SU-DHL-6 (cell line): ENCODE measurements around the gene MICAL3.
"Not testable (repeated sequence)": the region's sequence is repeated elsewhere in the genome, so short reads cannot be mapped to it uniquely, and the experiment has no call there.

Source experiments
- H2AFZ ChIP-seq: fragments of 200-600 bp; sonication (generic); 2 replicates; pipeline ENCODE4 v1.6.1; 2014; ENCODE audit warnings: low read depth, mild to moderate bottlenecking, moderate library complexity, mixed read lengths, antibody characterized with exemption, low read length; ENCODE audit not compliant: severe bottlenecking
- H3F3A ChIP-seq: fragments of 200-600 bp; shearing (Covaris generic); 2 replicates; pipeline ENCODE4 v1.6.0; 2016; ENCODE audit warnings: antibody characterized with exemption, mild to moderate bottlenecking; ENCODE audit not compliant: insufficient read depth
- H3K27ac ChIP-seq: fragments of 200-600 bp; sonication (generic); 2 replicates; pipeline ENCODE4 v1.5.1; 2016; ENCODE audit warnings: low read depth, mild to moderate bottlenecking, low read length, moderate library complexity, mixed read lengths
- H3K27me3 ChIP-seq: fragments of 200-600 bp; sonication (generic), shearing (Covaris generic); 2 replicates; pipeline ENCODE4 v1.6.0; 2014; ENCODE audit warnings: mild to moderate bottlenecking, low read length
- H3K36me3 ChIP-seq: fragments of 200-600 bp; sonication (generic); 2 replicates; pipeline ENCODE4 v1.6.1; 2014; ENCODE audit warnings: mild to moderate bottlenecking, low read length, mixed read lengths
- H3K4me2 ChIP-seq: fragments of 300-600, 200-600 bp; shearing (Covaris generic), sonication (generic); 2 replicates; pipeline ENCODE4 v1.6.0; 2014; ENCODE audit warnings: low read length, low read depth, mild to moderate bottlenecking; ENCODE audit not compliant: poor library complexity, severe bottlenecking
- H3K4me3 ChIP-seq: fragments of 200-600 bp; sonication (generic); 2 replicates; pipeline ENCODE4 v1.5.1; 2014; ENCODE audit warnings: antibody characterized with exemption, low read length, mild to moderate bottlenecking, mixed read lengths; ENCODE audit not compliant: insufficient read depth, poor library complexity, severe bottlenecking
- H3K79me2 ChIP-seq: fragments of 200-600 bp; sonication (generic); 2 replicates; pipeline ENCODE4 v1.6.1; 2014; ENCODE audit warnings: mild to moderate bottlenecking, low read length, moderate library complexity; ENCODE audit not compliant: insufficient read depth
- H3K9ac ChIP-seq: fragments of 200-600 bp; sonication (generic); 2 replicates; pipeline ENCODE4 v1.7.0; 2014; ENCODE audit warnings: mild to moderate bottlenecking, low read length
- H3K9me2 ChIP-seq: fragments of 200-600 bp; sonication (generic); replicated peaks from 2 replicates; pipeline ENCODE4 v1.6.1; 2014; ENCODE audit warnings: low read length; ENCODE audit not compliant: insufficient read depth
- H3K9me3 ChIP-seq: fragments of 200-600 bp; sonication (generic); 2 replicates; pipeline ENCODE4 v1.6.1; 2014; ENCODE audit warnings: low read length, mixed read lengths; ENCODE audit not compliant: insufficient read depth
- H4K20me1 ChIP-seq: fragments of 200-600 bp; sonication (generic); 2 replicates; pipeline ENCODE4 v1.6.1; 2014; ENCODE audit warnings: low read depth, mild to moderate bottlenecking, antibody characterized with exemption, low read length, moderate library complexity, mixed read lengths
- CTCF ChIP-seq: fragments of 200-600 bp; sonication (generic); IDR thresholded peaks from one replicate; pipeline ENCODE4 v1.5.1; 2017; ENCODE audit warnings: antibody characterized with exemption, mild to moderate bottlenecking, low read length, moderate library complexity; ENCODE audit not compliant: insufficient read depth, poor library complexity, severe bottlenecking
- EZH2phosphoT487 ChIP-seq: fragments of 200-600 bp; sonication (generic), shearing (Covaris generic); conservative IDR thresholded peaks from 2 replicates; pipeline ENCODE4 v1.6.1; 2018; ENCODE audit warnings: mild to moderate bottlenecking, antibody characterized with exemption, low read length, moderate library complexity, mixed read lengths

Gene MICAL3

GRCh38 chr22:18071968-18072310 is 47.6 kb upstream of the MICAL3 start:
- H3K36me3 ChIP-seq, result no peaks in the 10 kb centered on the region
- H3K27ac ChIP-seq, result no peak overlapping the region
- TF ChIP-seq EZH2phosphoT487, result no peak
- TF ChIP-seq CTCF, result no peak
- H3K79me2 ChIP-seq, result 0 out of 2 replicates have a peak, but pooled peaks cover 3% of the 10 kb centered on the region
- no peaks in the 10 kb centered on the region for H3K27me3 ChIP-seq
- peak overlapping the region; percentile 30 for H3K4me2 ChIP-seq
- H3K4me3 ChIP-seq, result no peak overlapping the region
- peaks cover 5% of the 10 kb centered on the region; the same call in 1 of the 2 replicates for H3F3A ChIP-seq
- no peak overlapping the region for H3K9ac ChIP-seq
- no peaks in the 10 kb centered on the region for H4K20me1 ChIP-seq
- no peak overlapping the region for H2AFZ ChIP-seq
- no peaks in the 10 kb centered on the region for H3K9me2 ChIP-seq
- no peaks in the 10 kb centered on the region for H3K9me3 ChIP-seq

GRCh38 chr22:18071307-18071967 is 47.1 kb upstream of the MICAL3 start:
- H3K9ac ChIP-seq, result not testable (repeated sequence)

GRCh38 chr22:18070556-18071306 is 46.4 kb upstream of the MICAL3 start:
- H3F3A ChIP-seq, result 0 out of 2 replicates have a peak, but pooled peaks cover 5% of the 10 kb centered on the region
- no peaks in the 10 kb centered on the region for H3K27me3 ChIP-seq
- H3K9me2 ChIP-seq, result no peaks in the 10 kb centered on the region
- H3K4me3 ChIP-seq, result no peak overlapping the region
- no peak overlapping the region for H3K9ac ChIP-seq
- no peaks in the 10 kb centered on the region for H3K79me2 ChIP-seq
- H3K27ac ChIP-seq, result no peak overlapping the region
- TF ChIP-seq EZH2phosphoT487 (no peak), CTCF (no peak)
- no peaks in the 10 kb centered on the region for H3K36me3 ChIP-seq
- no peaks in the 10 kb centered on the region for H4K20me1 ChIP-seq
- peak overlapping the region; percentile 30 for H3K4me2 ChIP-seq
- H2AFZ ChIP-seq, result no peak overlapping the region
- no peaks in the 10 kb centered on the region for H3K9me3 ChIP-seq

More at GRCh38 chr22:18071307-18071967, 47.1 kb upstream of the MICAL3 start:
- H3K9me3 ChIP-seq, H3K27ac ChIP-seq, H3K4me3 ChIP-seq, H3K36me3 ChIP-seq, H3K9me2 ChIP-seq, H4K20me1 ChIP-seq, H3K27me3 ChIP-seq, H3F3A ChIP-seq, H2AFZ ChIP-seq, H3K79me2 ChIP-seq: not testable (repeated sequence)
- H3K4me2 ChIP-seq, result peak overlapping the region; percentile 30

- Histone ChIP-seq H3F3A (0 out of 2 replicates have a peak, but pooled peaks cover 5% of the 10 kb centered on the region), H3K9me2 (no peaks in the 10 kb centered on the region), H3K9ac (no peak overlapping the region), H3K9me3 (no peaks in the 10 kb centered on the region), H3K27me3 (no peaks in the 10 kb centered on the region), H3K79me2 (no peaks in the 10 kb centered on the region), H3K27ac (no peak overlapping the region), H4K20me1 (no peaks in the 10 kb centered on the region), H3K4me3 (no peak overlapping the region), H3K4me2 (no peak overlapping the region), H3K36me3 (no peaks in the 10 kb centered on the region), H2AFZ (no peak overlapping the region)
- TF ChIP-seq CTCF (no peak), EZH2phosphoT487 (no peak)
Observed at GRCh38 chr22:18070041-18070440, 45.7 kb upstream of the MICAL3 start.
